Tibial artery (tissue), 4 donors: ENCODE results near the gene NTHL1.
A peak's percentile ranks its signal among the peaks of the same experiment; 100 is the strongest.

Experiments
- DNase-seq, 2 donors: peaks; one replicate each; pipeline ENCODE4 v3.0.0-alpha.2; 2019
- H3K27ac ChIP-seq, 2 donors: fragments of 200-600 bp; sonication (generic) in 1 of 2; 1 replicate in 1 of 2; 2 replicates in 1 of 2; pipeline ENCODE4 v1.5.1; 2018 to 2019; ENCODE audit warnings: mild to moderate bottlenecking in 1 of 2
- H3K27me3 ChIP-seq, 2 donors: fragments of 200-600 bp; sonication (generic) in 1 of 2; one replicate each; pipeline versions ENCODE4 v1.5.1 to v1.6.0; 2016 to 2019
- H3K36me3 ChIP-seq, 3 donors: fragments of 200-600 bp; sonication (generic) in 2 of 3; one replicate each; pipeline ENCODE4 v1.5.1; 2016 to 2019; ENCODE audit warnings: mild to moderate bottlenecking in 2 of 3
- H3K4me1 ChIP-seq, 4 donors: fragments of 200-600 bp; sonication (generic) in 2 of 4; 1 replicate in 3 of 4; 2 replicates in 1 of 4; pipeline ENCODE4 v1.5.1; 2016 to 2019
- H3K4me3 ChIP-seq, 2 donors: fragments of 200-600 bp; sonication (generic) in 1 of 2; 1 replicate in 1 of 2; 2 replicates in 1 of 2; pipeline ENCODE4 v1.5.1; 2018 to 2019; ENCODE audit warnings: mild to moderate bottlenecking in 2 of 2
- H3K9me3 ChIP-seq, 3 donors: fragments of 200-600 bp; sonication (generic) in 1 of 3; one replicate each; pipeline ENCODE4 v1.5.1; 2016 to 2019
- intact Hi-C: fragments of 100-400 bp; cut with DNase I; formaldehyde crosslinking; loops from one replicate; pipeline ENCODE4 v1.15.0; 2023; ENCODE audit warnings: low total_unique reads
- TF ChIP-seq, protein P1 (sequence below), 2 experiments: fragments of 200-600 bp in 1 of 2; fragments of 450-650 bp in 1 of 2; IDR thresholded peaks; one replicate each; pipeline ENCODE4 v1.5.1; 2017 to 2019; ENCODE audit warnings: antibody characterized with exemption in 2 of 2, mild to moderate bottlenecking in 1 of 2, moderate library complexity in 1 of 2

The NTHL1 gene

DNA sequence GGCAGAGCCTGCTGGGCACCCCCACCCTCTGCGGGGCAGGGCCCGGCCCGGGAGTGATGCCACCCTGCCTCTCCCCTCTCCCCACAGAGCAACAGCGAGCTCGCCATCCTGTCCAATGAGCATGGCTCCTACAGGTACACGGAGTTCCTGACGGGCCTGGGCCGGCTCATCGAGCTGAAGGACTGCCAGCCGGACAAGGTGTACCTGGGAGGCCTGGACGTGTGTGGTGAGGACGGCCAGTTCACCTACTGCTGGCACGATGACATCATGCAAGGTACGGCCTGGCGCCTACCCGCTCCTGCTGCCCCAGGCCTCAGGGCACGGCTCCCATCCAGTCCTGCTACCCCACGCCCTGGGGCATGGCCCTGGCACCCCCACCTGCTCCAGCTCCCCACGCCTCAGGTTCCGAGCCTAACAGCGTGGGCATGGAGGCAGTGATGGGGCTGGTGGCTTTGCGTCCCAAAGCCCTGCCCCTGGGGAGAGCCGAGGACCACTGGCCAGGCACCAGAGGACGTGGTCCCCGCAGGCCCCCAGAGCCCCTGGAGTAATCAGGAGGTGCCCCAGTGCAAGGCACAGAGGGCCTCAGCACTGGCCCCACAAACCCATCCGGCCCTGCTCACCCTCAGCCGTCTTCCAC lies 38.6 kb upstream of the NTHL1 start:
- peaks cover 0 to 16% (median 2%) of the 10 kb centered on the region in 4 donors for H3K4me1 ChIP-seq
- no peaks in the 10 kb centered on the region for H3K9me3 ChIP-seq
- TF ChIP-seq, protein P1, sequence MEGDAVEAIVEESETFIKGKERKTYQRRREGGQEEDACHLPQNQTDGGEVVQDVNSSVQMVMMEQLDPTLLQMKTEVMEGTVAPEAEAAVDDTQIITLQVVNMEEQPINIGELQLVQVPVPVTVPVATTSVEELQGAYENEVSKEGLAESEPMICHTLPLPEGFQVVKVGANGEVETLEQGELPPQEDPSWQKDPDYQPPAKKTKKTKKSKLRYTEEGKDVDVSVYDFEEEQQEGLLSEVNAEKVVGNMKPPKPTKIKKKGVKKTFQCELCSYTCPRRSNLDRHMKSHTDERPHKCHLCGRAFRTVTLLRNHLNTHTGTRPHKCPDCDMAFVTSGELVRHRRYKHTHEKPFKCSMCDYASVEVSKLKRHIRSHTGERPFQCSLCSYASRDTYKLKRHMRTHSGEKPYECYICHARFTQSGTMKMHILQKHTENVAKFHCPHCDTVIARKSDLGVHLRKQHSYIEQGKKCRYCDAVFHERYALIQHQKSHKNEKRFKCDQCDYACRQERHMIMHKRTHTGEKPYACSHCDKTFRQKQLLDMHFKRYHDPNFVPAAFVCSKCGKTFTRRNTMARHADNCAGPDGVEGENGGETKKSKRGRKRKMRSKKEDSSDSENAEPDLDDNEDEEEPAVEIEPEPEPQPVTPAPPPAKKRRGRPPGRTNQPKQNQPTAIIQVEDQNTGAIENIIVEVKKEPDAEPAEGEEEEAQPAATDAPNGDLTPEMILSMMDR (IDR thresholded peaks at IDR 0.05) = no peak
- intact Hi-C loops = no loop called here
- no peak overlapping the region for H3K4me3 ChIP-seq
- no peak for DNase-seq
- peaks cover 35 to 100% (median 76%) of the 10 kb centered on the region in 3 donors for H3K36me3 ChIP-seq
- peak overlapping the region in 1 of 2 donors; percentile 38 for H3K27ac ChIP-seq
- H3K27me3 ChIP-seq = no peaks in the 10 kb centered on the region

DNA sequence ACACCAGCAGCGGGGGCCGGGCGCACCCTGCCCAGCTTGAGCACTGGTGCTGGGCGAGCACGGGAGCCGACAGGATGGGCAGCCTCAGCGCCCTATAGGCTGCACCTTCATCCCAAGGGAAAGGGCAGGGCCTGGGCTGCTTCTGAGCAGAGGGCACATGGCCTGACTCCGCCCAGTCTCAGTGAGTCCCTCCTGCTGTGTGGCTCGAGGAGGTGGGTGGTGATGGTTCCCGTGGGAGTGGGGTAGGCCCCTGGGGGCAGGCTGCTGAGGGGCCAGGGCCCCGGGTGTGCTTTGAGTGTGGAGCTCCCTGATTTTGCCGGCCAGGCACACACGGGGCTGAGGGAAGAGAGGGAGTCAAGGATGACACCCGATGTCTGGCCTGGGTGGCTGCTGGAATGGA lies 38.0 kb upstream of the NTHL1 start:
- peaks cover 33 to 100% (median 78%) of the 10 kb centered on the region in 3 donors for H3K36me3 ChIP-seq
- intact Hi-C loops = no loop called here
- no peaks in the 10 kb centered on the region for H3K9me3 ChIP-seq
- H3K4me3 ChIP-seq = no peak overlapping the region
- TF ChIP-seq, protein P1 (IDR thresholded peaks at IDR 0.05) = no peak
- H3K27me3 ChIP-seq = no peaks in the 10 kb centered on the region
- H3K27ac ChIP-seq = peak overlapping the region in 1 of 2 donors; percentile 38
- peaks cover 0 to 16% (median 2%) of the 10 kb centered on the region in 4 donors for H3K4me1 ChIP-seq
- no peak for DNase-seq

DNA sequence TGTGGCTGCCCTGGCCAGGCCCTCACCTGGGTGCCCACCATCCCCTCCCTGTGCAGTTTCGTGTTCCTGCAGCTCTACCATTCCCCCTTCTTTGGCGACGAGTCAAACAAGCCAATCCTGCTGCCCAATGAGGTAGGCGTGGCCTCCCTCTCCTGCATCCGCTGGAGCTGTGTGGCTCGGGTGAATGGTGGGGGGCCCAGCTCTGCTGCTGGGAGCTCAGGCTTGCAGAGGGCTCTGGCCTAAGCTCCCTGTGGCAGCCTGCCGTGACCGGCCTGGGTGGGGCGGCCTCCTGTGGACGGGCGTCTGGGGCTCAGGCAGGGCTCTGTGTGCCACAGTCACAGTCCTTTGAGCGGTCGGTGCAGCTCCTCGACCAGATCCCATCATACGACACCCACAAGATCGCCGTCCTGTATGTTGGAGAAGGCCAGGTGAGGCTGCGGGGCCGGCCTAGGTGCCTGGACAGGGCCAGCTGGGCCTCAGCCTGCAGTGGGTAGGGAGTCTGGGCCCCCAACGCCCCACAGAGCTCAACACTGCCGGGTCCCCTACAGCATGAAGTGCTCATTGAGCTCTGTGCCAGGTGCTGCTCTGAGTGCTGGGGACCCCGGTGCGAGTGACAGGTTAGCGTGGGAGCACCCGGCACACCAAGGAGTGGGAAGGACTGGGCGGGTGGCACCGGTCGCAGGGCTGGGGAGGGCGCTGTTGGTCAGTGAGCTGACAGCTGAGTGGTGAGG lies 37.4 kb upstream of the NTHL1 start:
- Histone ChIP-seq H3K4me3 (no peak overlapping the region), H3K9me3 (no peaks in the 10 kb centered on the region), H3K27me3 (no peaks in the 10 kb centered on the region), H3K4me1 (peaks cover 0 to 16% (median 2%) of the 10 kb centered on the region in 4 donors), H3K27ac (peak overlapping the region in 1 of 2 donors; percentile 38), H3K36me3 (peaks cover 27 to 100% (median 78%) of the 10 kb centered on the region in 3 donors)
- no peak for DNase-seq
- TF ChIP-seq, protein P1 (IDR thresholded peaks at IDR 0.05) = no peak
- intact Hi-C loops = no loop called here

DNA sequence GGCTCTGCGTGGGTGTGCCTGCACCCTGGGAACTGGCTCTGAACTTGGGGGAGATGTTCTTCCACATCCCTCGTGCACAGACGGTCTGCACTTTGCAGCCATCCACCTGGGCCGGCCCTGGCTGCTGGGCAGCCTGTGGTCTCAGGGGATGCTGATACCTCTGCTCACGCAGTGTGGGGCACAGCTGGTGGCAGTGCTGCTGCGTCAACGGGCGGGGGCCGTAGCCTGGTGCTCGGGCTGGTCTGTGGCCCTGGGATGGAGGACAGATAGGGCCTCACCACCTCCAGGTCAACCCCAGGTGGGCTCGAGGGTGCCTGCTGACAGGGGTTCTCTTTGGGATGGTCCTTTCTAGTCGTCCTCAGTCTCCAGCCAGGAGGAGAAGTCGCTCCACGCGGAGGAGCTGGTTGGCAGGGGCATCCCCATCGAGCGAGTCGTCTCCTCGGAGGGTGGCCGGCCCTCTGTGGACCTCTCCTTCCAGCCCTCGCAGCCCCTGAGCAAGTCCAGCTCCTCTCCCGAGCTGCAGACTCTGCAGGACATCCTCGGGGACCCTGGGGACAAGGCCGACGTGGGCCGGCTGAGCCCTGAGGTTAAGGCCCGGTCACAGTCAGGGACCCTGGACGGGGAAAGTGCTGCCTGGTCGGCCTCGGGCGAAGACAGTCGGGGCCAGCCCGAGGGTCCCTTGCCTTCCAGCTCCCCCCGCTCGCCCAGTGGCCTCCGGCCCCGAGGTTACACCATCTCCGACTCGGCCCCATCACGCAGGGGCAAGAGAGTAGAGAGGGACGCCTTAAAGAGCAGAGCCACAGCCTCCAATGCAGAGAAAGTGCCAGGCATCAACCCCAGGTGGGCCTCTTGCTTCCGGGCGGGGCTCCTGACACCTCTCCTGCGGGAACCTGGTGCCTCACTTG lies 36.5 kb upstream of the NTHL1 start:
- H3K27ac ChIP-seq = no peak overlapping the region
- no peak overlapping the region for H3K4me3 ChIP-seq
- H3K27me3 ChIP-seq = no peaks in the 10 kb centered on the region
- H3K9me3 ChIP-seq = no peaks in the 10 kb centered on the region
- no peak for DNase-seq
- peaks cover 0 to 16% (median 2%) of the 10 kb centered on the region in 4 donors for H3K4me1 ChIP-seq
- TF ChIP-seq, protein P1 (IDR thresholded peaks at IDR 0.05) = no peak
- peaks cover 27 to 100% (median 78%) of the 10 kb centered on the region in 3 donors for H3K36me3 ChIP-seq
- intact Hi-C loops = no loop called here

DNA sequence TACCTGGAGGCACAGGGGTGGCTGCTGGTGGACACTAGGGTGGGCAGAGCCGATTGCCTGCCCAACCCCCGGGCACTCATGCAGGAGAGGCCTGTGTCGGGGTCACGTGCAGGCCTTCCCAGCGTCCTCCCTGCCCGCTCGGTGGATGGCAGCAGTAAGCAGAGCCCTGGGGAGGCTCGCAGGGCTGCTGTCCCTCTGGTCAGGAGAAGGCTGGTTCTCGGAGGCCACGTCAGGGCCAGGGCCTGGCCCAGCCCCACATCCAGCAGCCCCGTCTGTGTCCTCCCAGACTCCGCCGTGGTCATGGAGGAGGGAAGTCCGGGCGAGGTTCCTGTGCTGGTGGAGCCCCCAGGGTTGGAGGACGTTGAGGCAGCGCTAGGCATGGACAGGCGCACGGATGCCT lies 35.8 kb upstream of the NTHL1 start:
- Histone ChIP-seq H3K9me3 (no peaks in the 10 kb centered on the region), H3K27me3 (no peaks in the 10 kb centered on the region), H3K36me3 (peaks cover 26 to 100% (median 78%) of the 10 kb centered on the region in 3 donors), H3K4me3 (no peak overlapping the region), H3K27ac (no peak overlapping the region), H3K4me1 (peaks cover 0 to 16% (median 2%) of the 10 kb centered on the region in 4 donors)
- no peak for DNase-seq
- TF ChIP-seq, protein P1 (IDR thresholded peaks at IDR 0.05) = no peak
- intact Hi-C loops = no loop called here
